ENCODE measurements around the gene AKR1B15. TPM values are rescaled to one million over a fixed set of nuclear protein-coding genes. Genes with fewer than 3 reads are reported as not detected.

The AKR1B15 gene
- total and polyA plus RNA-seq, 9 of the 15 experiments (the other 6 are each of a cell fraction or from before 2014, with no cell fraction given), result not detected

DNA sequence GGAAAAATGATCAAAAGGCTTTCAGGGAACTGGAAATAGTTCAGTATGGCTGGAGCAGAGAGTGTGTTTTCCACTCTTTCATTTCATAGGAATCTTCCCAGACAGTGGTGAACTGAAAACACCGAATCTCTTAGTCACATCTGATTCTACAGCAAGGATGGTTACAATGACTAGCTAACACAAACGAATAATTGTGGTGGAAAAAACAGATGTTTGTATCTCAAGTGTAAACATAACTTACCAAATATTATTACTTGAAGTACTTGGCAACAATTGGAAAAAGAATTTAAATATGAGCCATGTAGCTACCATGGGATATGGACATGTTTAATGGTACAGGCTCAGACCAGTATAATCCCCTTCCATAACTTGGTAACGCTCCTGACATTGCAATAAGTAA, 76.6 kb downstream of the AKR1B15 start (continued):
- TF ChIP-seq, protein P1, sequence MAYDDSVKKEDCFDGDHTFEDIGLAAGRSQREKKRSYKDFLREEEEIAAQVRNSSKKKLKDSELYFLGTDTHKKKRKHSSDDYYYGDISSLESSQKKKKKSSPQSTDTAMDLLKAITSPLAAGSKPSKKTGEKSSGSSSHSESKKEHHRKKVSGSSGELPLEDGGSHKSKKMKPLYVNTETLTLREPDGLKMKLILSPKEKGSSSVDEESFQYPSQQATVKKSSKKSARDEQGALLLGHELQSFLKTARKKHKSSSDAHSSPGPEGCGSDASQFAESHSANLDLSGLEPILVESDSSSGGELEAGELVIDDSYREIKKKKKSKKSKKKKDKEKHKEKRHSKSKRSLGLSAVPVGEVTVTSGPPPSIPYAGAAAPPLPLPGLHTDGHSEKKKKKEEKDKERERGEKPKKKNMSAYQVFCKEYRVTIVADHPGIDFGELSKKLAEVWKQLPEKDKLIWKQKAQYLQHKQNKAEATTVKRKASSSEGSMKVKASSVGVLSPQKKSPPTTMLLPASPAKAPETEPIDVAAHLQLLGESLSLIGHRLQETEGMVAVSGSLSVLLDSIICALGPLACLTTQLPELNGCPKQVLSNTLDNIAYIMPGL (CRISPR knock-in tag; IDR thresholded peaks at IDR 0.05), result no peak

DNA sequence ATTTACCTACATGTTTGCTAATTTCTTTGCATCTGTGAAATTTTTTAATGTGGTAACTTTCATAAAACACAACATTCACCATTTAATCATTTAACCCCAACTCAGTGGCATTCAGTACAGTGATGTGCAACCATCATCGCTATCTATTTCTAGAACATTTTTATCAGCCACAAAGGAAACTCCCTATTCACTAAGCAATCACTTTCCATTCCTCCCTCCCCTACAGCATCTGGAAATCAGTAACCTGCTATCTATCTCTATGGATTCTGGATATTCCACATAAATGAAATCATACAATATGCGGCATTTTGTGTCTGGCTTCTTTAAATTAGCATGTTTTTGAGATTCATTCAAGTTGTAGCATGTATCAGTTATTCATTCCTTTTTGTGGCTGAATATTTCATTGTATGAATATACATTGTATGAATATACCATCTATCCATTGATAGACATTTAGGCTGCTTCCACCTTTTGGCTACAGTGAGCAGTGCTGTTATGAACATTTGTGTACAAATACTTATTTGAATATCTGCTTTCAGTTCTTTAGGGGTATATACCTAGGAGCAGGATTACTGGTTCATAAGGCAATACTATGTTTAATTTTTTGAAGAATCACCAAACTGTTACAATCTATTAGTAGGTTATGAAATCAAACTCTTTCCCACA, 78.3 kb downstream of the AKR1B15 start:
- H3K27ac ChIP-seq (ENCODE audit: extremely low read depth, low read depth, low read length), result no peak overlapping the region
- H4K20me1 ChIP-seq (replicated peaks; ENCODE audit: control insufficient read depth, insufficient read depth, low read length), result no peaks in the 10 kb centered on the region
- no peaks in the 10 kb centered on the region for H3K9me1 ChIP-seq (ENCODE audit: control insufficient read depth, insufficient read depth, low read length)
- CTCF ChIA-PET (ENCODE audit: low intra/inter-chr PET ratio), result no interaction called here
- WGBS (ENCODE audit: insufficient coverage, low coverage, missing lambda C conversion rate), result 2% methylated on average over 2 of the region's 2 CpGs
- H3K9ac ChIP-seq (ENCODE audit: insufficient read depth in 1 of 2, low read depth in 2 of 2, low read length in 2 of 2), result no peak overlapping the region
- in situ Hi-C loops (cut with MboI), result loop anchor here (5.0 kb wide), 1 partner anchor 320 kb away; no protein-coding TSS in a partner anchor
- intact Hi-C loops (cut with micrococcal nuclease), result no loop called here
- ATAC-seq, result no peak
- no peak for FAIRE-seq
- no peaks in the 10 kb centered on the region for H3K79me2 ChIP-seq (ENCODE audit: control insufficient read depth, insufficient read depth, low read length)
- no peaks in the 10 kb centered on the region for H3K4me1 ChIP-seq (replicated peaks in 1 of 2; ENCODE audit: control insufficient read depth in 2 of 2, insufficient read depth in 2 of 2, low read length in 2 of 2)
- no peak overlapping the region for H2AFZ ChIP-seq (ENCODE audit: low read depth, low read length)
- H3K4me2 ChIP-seq (ENCODE audit: insufficient read depth, low read length), result no peak overlapping the region
- no peak for DNase-seq (ENCODE audit: extremely low read depth in 1 of 4, low spot score in 3 of 4)
- peaks cover 0 to 9% of the 10 kb centered on the region in 2 experiments; a peak in 1 of 5 replicates for H3K27me3 ChIP-seq (ENCODE audit: control insufficient read depth in 2 of 2, insufficient read depth in 2 of 2, low read length in 2 of 2)
- no peaks in the 10 kb centered on the region for H3K9me3 ChIP-seq (replicated peaks; ENCODE audit: control insufficient read depth, insufficient read depth, low read depth, low read length)
- BruUV-seq (replicated peaks), result no TSS peak
- H3K4me3 ChIP-seq, result no peak overlapping the region
- no peaks in the 10 kb centered on the region for H3K36me3 ChIP-seq (ENCODE audit: control insufficient read depth, insufficient read depth, low read length)
- POLR2A ChIA-PET, result interaction anchor here (0.6 kb wide), 1 partner anchor 75 kb away, joined by 4 read pairs; no protein-coding TSS in a partner anchor
- TF ChIP-seq MTA3 (IDR thresholded peaks at IDR 0.05; ENCODE audit: borderline replicate concordance), result no peak
- TF ChIP-seq, protein P2, sequence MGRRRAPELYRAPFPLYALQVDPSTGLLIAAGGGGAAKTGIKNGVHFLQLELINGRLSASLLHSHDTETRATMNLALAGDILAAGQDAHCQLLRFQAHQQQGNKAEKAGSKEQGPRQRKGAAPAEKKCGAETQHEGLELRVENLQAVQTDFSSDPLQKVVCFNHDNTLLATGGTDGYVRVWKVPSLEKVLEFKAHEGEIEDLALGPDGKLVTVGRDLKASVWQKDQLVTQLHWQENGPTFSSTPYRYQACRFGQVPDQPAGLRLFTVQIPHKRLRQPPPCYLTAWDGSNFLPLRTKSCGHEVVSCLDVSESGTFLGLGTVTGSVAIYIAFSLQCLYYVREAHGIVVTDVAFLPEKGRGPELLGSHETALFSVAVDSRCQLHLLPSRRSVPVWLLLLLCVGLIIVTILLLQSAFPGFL (CRISPR knock-in tag; IDR thresholded peaks at IDR 0.05), result no peak
- TF ChIP-seq, protein P3, sequence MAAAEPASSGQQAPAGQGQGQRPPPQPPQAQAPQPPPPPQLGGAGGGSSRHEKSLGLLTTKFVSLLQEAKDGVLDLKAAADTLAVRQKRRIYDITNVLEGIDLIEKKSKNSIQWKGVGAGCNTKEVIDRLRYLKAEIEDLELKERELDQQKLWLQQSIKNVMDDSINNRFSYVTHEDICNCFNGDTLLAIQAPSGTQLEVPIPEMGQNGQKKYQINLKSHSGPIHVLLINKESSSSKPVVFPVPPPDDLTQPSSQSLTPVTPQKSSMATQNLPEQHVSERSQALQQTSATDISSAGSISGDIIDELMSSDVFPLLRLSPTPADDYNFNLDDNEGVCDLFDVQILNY (CRISPR knock-in tag; IDR thresholded peaks at IDR 0.05), result no peak
- TF ChIP-seq CCNT2 (IDR thresholded peaks at IDR 0.05; ENCODE audit: borderline replicate concordance, extremely low read depth, insufficient read length, low read depth, low read length), result no peak
- no peak for TF ChIP-seq TCF7 (IDR thresholded peaks at IDR 0.05; ENCODE audit: borderline replicate concordance)
- no peak for TF ChIP-seq RBFOX2 (IDR thresholded peaks at IDR 0.05; ENCODE audit: low read depth, low read length)
- no peak for TF ChIP-seq YBX1 (IDR thresholded peaks at IDR 0.05)
- TF ChIP-seq KLF6 (CRISPR knock-in tag; IDR thresholded peaks at IDR 0.05; ENCODE audit: borderline replicate concordance), result no peak
- TF ChIP-seq ZNF431 (CRISPR knock-in tag; IDR thresholded peaks at IDR 0.05), result no peak
- TF ChIP-seq ZNF76 (CRISPR knock-in tag; IDR thresholded peaks at IDR 0.05; ENCODE audit: borderline replicate concordance), result no peak
- TF ChIP-seq LCOR (CRISPR knock-in tag; IDR thresholded peaks at IDR 0.05), result no peak
- TF ChIP-seq ZBTB17 (CRISPR knock-in tag; IDR thresholded peaks at IDR 0.05), result no peak
- no peak for TF ChIP-seq TEAD2 (tag; IDR thresholded peaks at IDR 0.05)
- TF ChIP-seq ZKSCAN8 (CRISPR knock-in tag; IDR thresholded peaks at IDR 0.05), result no peak
- no peak for TF ChIP-seq ZNF408 (CRISPR knock-in tag; IDR thresholded peaks at IDR 0.05; ENCODE audit: low read depth)
- TF ChIP-seq SNIP1 (IDR thresholded peaks at IDR 0.05; ENCODE audit: low read depth), result no peak

All from K562 (cell line).